Islet precursor cell (in vitro differentiated cells): ENCODE results near the gene PCSK5.
A peak's percentile ranks its signal among the peaks of the same experiment; 100 is the strongest.

ENCODE experiments used
- DNase-seq: peaks from one replicate; pipeline ENCODE4 v3.0.0-alpha.2; 2018

Gene PCSK5

GRCh38 chr9:75974016-75974766 is 83.7 kb downstream of the PCSK5 start:
- no peak for DNase-seq

DNA sequence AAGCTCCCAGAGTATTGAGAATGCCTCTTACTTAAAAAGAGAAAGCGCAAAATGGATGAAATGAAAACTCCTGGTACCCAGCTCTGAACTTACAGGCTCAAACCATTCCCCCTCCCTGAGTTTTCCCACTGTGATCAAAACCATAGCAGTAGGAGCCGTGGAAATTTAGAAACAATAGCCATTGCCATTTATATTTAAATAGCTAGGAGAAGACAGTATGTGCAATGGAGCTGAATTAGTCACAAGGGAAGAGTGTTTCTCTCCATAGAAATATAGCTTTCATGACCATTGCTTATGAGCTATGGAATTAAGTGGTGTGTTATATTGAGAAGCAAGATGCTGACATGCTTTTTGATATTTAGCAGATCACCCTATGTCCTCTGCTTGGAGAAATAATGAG is 84.6 kb downstream of the PCSK5 start:
- DNase-seq = no peak

DNA sequence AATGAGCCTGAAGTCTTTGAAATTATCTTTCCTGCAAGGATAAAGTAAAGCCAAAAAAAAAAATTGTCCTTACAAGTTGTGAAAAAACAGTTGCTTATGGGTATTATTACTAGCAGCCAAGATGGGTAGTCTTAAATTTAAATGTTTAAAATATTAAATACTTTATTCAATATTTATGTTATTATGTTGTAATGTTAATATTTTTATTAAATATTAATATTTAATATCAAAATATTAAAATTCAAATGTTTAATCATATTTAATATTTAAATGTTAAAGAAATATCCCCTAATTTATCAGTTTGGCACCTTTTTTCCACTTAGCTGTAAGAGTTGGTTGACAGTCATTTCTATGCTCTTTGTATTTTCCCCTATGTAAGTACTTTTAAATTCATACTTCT is 86.1 kb downstream of the PCSK5 start:
- no peak for DNase-seq

GRCh38 chr9:75979362-75979761 is 88.9 kb downstream of the PCSK5 start:
- DNase-seq = peak; percentile 60

DNA sequence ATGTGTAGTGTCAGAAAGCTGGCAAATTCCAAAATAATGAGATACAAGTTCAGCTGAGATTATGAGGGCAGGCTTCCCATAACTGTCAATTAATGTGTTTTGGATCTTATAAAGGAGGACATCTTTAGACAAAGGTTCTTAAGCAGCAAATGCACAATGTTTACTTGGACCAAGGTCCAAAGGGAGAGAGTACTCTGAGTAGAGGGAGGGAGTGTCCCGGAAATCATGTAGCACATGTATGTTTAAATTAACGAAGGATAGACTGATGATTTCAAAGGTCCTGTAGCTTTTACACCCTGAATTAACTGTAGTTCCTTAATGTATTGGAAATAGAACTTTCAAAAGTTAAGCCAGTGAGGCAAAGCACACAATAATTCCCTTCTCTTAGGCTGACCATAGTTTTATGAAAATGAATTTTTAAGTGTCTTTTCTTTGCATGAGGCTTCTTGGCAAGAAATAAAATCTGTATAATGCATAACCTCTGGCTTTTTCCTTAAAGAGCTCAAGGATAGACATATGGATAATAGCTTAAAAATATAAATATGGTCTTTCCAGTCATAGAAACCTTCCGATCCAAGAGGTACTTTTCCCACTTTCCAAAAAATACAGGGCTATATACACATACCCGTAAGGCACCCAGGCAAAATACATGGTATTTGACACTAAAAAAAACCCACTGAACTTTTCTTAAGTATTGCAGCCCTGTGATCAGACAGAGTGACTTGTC is 93.0 kb downstream of the PCSK5 start:
- DNase-seq = no peak

GRCh38 chr9:75985515-75985914 is 95.0 kb downstream of the PCSK5 start:
- DNase-seq = no peak

DNA sequence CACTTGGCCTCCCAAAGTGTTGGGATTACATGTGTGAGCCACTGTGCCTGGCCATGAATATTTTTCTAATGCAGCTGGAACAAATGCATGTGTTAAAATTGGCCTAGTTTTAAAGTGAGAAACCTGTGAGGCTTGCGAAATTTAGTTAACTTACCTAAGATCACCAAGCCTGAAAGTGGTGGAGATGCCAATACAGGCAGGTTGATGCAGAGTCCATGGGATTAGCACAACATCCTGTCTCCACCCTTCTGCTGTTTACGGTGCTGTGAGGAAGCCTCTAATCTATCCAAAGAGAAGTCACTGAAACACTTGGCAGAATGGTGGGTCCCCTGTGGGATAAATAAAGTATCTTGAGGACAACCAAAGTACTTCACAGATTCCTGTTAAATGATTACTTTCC is 98.2 kb downstream of the PCSK5 start:
- DNase-seq = no peak

- DNase-seq = no peak
These were observed 99.7 kb downstream of the PCSK5 start for GRCh38 chr9:75990156-75990555.

DNA sequence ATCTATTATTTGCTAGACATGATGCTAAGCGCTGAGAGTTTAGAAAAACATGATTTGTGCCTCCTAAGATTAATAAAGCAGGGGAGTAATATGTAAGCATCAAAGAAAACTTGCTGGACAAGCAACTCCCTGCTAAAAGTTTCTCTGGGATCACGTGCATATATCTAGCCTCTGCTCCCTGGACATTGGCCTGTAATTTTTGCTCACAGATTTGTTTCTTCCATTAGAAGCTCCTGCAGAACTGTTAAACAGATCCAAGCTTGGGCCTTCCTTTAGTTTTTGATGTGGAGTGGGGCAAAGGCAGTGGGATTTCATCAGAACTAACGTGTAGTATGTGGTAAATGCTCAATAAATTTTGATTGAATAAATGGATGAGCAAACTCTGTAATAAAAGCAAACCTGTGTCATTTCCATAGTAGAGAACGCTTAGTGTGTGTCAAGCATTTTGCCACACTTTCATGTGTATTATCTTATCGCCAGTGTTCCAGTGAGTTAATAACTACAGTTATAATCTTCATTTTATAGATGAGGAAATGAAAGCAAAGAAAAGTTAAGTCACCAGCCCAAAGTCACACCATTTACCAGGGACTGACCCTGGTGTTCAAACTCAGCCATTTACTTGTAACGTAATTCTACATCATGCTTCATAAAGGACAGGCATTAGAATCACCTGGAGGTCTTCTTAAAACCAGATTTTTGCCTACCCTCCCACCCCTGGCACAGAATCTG is 100.3 kb downstream of the PCSK5 start:
- no peak for DNase-seq

GRCh38 chr9:75992482-75993206 is 102.2 kb downstream of the PCSK5 start:
- DNase-seq = no peak

- no peak for DNase-seq
These were observed 103.0 kb downstream of the PCSK5 start for GRCh38 chr9:75993434-75993833.

DNA sequence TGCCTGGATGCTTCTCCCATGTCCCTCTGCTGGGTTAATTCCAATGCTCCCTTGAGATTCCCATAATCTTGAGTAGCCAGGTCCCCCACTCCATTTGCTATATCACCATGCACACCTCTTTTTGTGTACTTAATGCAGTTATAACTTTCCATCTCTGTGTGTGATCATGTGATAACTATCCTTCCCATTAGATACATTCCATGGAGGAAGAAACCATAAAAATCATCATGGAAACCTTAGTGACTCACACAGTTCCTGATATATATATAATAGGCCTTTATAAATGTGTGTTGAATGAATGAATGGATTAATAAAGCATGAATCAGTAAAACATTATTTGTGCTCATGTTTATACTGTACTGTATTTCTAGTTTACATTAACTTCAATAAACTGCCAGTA is 104.6 kb downstream of the PCSK5 start:
- no peak for DNase-seq

DNA sequence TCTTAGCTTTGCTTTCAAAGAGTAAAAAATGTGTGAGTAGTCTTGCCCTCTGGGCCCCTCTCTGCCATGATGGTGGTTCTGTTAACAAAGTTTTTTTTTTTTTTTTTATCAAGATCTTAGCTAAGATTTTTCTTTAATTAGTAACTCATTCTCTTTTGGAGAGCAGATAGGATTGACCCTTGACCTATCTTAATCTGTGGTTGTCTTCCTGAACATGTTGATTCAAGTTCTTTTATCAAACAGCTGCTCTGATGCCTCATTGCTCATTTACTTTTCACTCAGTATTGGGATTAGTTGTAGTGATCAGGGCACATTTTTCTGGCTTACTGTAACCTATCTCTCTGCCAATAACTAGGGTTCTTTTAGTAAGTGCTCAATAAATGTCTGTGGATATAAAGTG is 106.3 kb downstream of the PCSK5 start:
- no peak for DNase-seq

DNA sequence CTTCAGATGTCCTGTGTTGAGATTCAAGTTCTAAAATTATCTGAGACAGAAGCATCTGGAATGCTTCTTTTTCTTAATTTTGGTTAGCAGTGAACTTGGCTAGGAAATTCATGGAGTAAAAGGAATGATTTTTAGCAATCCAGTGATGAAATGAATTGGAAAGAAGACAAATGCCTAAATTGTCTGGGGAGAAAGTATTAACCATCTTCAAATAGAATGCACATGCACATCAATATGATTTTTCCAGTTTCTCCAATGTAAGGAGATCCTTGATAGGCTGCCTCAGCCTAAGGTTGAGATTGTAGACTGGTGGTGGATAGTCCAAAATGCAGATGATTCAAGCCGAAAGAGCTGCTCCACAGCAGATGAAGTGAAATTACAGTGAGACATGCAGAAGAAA is 106.7 kb downstream of the PCSK5 start:
- no peak for DNase-seq

DNA sequence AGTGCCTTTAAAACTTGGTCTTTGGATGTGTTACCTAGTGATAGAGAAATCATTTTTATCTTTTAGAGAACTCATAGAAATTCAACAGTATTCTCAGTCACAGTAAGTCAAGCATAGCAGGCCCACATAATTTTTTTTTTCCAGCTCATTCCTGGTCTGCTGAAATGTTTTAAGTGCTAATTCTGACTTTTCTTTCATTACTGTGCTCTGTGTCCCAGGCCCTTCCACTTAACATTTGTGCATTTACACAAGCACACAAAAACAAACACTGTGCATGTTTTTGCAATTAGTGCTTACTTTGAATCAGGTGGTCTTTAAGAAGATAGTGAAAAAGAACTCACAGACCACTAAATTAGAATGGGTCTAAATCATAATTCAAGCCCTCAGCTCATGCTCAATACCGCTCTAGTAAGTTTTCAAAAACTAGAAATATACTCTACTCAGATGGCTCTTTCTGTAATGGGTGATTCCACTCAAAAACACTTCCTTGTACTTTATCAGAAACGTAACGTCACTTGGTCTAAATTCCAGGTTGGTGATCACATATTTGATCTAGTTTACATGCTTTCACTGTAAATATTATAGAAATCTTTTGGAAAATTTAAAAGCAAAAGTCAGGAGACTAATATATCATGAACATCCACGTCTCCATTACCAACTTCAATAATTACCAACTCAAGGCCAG is 107.8 kb downstream of the PCSK5 start:
- DNase-seq = no peak

GRCh38 chr9:76001459-76001858 is 111.0 kb downstream of the PCSK5 start:
- no peak for DNase-seq

DNA sequence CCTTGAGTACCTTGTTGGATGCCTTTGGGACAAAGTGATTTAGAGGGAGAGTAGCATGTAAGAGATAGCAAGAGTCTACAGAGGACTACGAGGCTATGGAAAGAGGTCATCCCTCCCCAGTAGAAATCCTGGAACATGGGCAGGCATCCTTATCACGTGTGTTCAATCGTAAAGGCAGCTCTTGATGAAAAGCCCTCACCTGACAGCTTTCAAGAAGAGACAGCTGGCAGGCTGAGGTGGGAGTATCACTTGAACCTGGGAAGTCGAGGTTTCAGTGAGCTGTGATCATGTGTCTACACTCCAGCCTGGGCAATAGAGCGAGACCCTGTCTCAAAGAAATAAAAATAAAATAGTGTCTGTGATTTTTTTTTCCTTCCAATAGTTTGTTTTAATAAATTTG is 112.6 kb downstream of the PCSK5 start:
- DNase-seq = no peak

- DNase-seq = no peak
These were observed 114.1 kb downstream of the PCSK5 start for GRCh38 chr9:76004526-76004925.

- DNase-seq = no peak
These were observed 117.5 kb downstream of the PCSK5 start for GRCh38 chr9:76007935-76008334.

- DNase-seq = no peak
These were observed 123.3 kb downstream of the PCSK5 start for GRCh38 chr9:76013809-76014208.

- DNase-seq = no peak
These were observed 127.8 kb downstream of the PCSK5 start for GRCh38 chr9:76018235-76018634.

- DNase-seq = no peak
These were observed 128.3 kb downstream of the PCSK5 start for GRCh38 chr9:76018761-76019160.

DNA sequence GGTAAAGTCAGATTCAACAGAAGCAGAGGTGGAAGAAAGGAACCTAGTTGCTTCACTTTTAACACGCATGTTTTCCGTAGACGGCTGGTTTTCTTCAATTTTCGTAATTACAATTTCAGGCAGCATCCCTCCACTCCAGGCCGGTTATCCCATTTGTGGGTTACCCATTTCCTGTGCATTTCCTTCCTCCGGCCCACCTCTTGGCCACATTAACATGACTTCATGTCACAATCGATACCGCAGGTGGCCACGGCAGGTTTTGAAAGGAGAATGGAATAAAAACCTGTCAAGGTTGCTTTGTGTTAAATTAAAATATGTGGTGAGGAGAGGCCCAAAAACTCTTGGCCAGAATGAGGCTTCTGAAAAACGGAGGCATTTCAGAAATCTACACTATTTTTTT is 130.2 kb downstream of the PCSK5 start:
- no peak for DNase-seq
